Measurements from ENCODE around the gene DGKE. TPM values are rescaled to one million over a fixed set of nuclear protein-coding genes. Genes with fewer than 3 reads are reported as not detected.

Gene DGKE
- total RNA-seq = 8.2 to 9.4 TPM (median 8.6 TPM) in 3 replicates

DNA sequence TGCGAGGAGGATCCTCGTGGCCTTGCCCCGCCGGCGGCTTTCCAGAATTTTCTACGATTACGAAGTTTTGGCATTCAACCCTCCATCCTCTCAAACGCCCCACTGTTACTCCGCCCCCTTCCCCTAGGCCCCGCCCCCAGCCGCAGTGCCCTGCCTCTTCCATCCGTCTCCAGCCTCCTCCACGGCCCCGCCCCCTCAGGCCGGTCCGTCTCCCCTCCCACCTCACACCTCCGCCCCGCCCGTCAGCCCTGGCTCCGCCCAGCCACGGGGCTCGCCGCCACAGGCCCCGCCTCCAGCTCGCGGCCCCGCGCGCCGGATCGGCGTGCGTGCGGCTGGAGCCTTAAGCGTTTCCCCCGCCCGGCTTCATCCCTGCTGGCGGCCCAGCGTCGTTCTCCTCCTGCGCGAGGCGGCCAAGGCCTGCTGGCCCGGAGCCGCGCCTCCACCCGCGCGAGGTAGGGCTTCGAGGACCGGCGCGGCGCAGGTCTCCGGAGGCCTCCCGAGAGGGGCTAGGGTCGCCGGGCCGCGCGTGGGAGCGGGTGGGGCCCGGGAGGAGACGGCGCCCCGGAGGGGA lies at the start of gene DGKE, which contains the start of gene C17orf67:
DGKE (plus strand) TSS at position 343 of the 571 bp plus-strand sequence. CDS start 645 bp downstream, outside the sequence.
C17orf67 (minus strand) TSS at position 112 of the 571 bp plus-strand sequence. CDS start 18,110 bp downstream, outside the sequence.
- Mint-ChIP-seq H3K36me3 (peaks cover 6% of the 10 kb centered on the region), H3K27me3 (ENCODE audit: low read depth) (peaks cover 3% of the 10 kb centered on the region), H3K4me3 (peak within 1 kb of the TSS; percentile 84), H3K27ac (peak within 1 kb of the TSS; percentile 79), H3K4me1 (peaks cover 22% of the 10 kb centered on the region), H3K9me3 (no peaks in the 10 kb centered on the region)
- TF ChIP-seq, protein P1, sequence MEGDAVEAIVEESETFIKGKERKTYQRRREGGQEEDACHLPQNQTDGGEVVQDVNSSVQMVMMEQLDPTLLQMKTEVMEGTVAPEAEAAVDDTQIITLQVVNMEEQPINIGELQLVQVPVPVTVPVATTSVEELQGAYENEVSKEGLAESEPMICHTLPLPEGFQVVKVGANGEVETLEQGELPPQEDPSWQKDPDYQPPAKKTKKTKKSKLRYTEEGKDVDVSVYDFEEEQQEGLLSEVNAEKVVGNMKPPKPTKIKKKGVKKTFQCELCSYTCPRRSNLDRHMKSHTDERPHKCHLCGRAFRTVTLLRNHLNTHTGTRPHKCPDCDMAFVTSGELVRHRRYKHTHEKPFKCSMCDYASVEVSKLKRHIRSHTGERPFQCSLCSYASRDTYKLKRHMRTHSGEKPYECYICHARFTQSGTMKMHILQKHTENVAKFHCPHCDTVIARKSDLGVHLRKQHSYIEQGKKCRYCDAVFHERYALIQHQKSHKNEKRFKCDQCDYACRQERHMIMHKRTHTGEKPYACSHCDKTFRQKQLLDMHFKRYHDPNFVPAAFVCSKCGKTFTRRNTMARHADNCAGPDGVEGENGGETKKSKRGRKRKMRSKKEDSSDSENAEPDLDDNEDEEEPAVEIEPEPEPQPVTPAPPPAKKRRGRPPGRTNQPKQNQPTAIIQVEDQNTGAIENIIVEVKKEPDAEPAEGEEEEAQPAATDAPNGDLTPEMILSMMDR (IDR thresholded peaks at IDR 0.05; ENCODE audit: unreplicated experiment) = no peak
- DNase-seq (ENCODE audit: low spot score in 2 of 2, unreplicated experiment in 2 of 2) = peak; percentile 98

DNA sequence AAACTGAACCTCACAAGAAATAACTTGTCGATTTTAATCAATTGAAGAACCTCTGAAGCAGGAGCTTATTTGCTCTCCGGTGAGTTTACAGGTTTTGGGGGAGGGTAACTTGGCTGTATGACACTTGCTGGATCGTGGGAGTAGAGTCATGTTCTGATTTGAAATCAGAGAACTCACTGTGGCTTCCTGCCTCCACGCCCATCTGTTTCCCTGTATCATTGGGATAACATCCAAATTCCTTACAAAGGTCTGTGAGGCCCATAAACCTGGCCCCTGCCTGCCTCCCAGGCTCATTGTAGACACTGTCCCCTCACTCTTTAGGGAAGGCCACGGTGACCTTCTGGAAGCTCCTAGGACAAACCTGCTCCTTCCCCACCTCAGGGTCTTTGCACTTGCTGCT lies 48.5 kb upstream of the DGKE start:
- peaks cover 4% of the 10 kb centered on the region for H3K4me1 Mint-ChIP-seq
- peaks cover 43% of the 10 kb centered on the region for H3K27me3 Mint-ChIP-seq (ENCODE audit: low read depth)
- no peaks in the 10 kb centered on the region for H3K36me3 Mint-ChIP-seq
- DNase-seq (ENCODE audit: low spot score in 2 of 2, unreplicated experiment in 2 of 2) = no peak
- H3K4me3 Mint-ChIP-seq = no peak overlapping the region
- no peak overlapping the region for H3K27ac Mint-ChIP-seq
- TF ChIP-seq, protein P1 (IDR thresholded peaks at IDR 0.05; ENCODE audit: unreplicated experiment) = no peak
- H3K9me3 Mint-ChIP-seq = no peaks in the 10 kb centered on the region

DNA sequence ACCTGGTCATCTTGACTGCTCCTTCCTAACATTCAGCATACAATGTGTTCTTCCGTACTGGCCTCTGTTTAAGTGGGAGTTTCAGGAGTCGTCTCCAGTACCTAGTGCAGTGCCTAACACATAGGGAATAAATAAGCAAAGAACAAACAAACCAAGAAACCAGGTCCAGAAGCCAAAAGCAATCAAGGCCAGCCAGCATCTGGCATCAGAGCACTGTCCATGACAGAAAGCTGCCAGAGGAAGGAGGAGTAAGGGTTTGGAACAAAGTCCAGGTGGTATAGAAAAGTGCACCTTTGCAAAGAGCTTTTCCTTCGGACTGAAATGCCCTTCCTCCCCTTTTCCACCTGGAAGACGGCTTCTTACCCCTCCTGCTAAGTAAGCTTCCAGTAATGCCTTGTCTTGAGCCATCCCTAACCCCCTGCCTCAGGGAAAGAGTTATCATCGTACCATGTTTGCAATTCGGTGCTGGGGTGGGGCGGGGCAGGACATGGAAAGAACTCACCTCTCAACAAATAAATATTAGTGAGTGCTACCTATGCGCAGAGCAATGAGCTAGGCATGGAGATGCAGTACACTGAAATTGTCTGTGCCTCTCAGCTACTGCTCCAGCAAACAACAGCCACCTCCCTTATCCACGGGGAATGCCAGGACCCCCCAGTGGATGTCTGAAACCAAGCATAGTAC lies 47.8 kb upstream of the DGKE start:
- Mint-ChIP-seq H3K9me3 (no peaks in the 10 kb centered on the region), H3K4me3 (no peak overlapping the region), H3K27me3 (ENCODE audit: low read depth) (peaks cover 37% of the 10 kb centered on the region), H3K4me1 (peaks cover 4% of the 10 kb centered on the region), H3K36me3 (no peaks in the 10 kb centered on the region), H3K27ac (no peak overlapping the region)
- no peak for DNase-seq (ENCODE audit: low spot score in 2 of 2, unreplicated experiment in 2 of 2)
- TF ChIP-seq, protein P1 (IDR thresholded peaks at IDR 0.05; ENCODE audit: unreplicated experiment) = no peak

DNA sequence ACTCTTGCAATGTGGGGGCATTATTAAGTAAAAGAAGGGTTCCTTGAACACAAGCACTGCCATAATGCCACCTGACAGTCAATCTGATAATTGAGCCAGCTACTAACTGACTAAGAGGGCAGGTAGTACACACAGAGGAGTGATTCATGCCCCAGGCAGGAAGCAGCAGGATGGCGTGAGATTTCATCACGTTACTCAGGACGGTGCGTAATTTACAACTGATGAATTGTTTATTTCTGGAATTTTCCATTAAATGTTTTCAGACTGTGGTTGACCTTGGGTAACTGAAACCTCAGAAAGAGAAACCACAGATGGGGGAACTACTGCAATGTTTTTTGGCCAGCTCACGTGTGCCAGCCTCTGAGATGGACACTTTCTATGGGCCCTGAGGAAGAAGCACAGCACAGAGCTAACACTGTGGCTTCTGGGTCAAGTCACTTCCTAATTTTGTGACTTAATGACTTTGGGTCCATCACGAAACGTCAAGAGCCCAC lies 46.9 kb upstream of the DGKE start:
- H3K36me3 Mint-ChIP-seq = peaks cover under 1% of the 10 kb centered on the region
- no peak overlapping the region for H3K4me3 Mint-ChIP-seq
- H3K27me3 Mint-ChIP-seq (ENCODE audit: low read depth) = peaks cover 28% of the 10 kb centered on the region
- TF ChIP-seq, protein P1 (IDR thresholded peaks at IDR 0.05; ENCODE audit: unreplicated experiment) = no peak
- no peak overlapping the region for H3K27ac Mint-ChIP-seq
- no peak for DNase-seq (ENCODE audit: low spot score in 2 of 2, unreplicated experiment in 2 of 2)
- H3K4me1 Mint-ChIP-seq = peaks cover 4% of the 10 kb centered on the region
- H3K9me3 Mint-ChIP-seq = peaks cover 2% of the 10 kb centered on the region

DNA sequence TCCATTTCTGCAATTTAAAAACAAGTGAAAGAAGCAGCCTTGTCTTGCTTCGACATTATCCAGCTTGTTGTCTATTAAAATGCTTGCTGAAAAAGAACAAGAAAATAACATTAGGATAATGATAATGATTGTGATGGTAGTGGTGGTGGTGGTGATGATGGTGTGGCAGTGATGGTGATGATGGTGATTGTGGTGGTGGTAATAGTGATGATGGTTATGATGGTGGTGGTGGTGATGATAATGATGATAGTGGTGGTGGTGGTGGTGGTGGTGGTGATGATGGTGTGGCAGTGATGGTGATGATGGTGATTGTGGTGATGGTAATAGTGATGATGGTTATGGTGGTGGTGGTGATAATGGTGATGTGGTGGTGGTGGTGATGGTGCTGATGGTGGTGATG lies 41.7 kb upstream of the DGKE start:
- TF ChIP-seq, protein P1 (IDR thresholded peaks at IDR 0.05; ENCODE audit: unreplicated experiment) = no peak

More for the DNA sequence above, 41.7 kb upstream of the DGKE start:
- Mint-ChIP-seq H3K4me3 (no peak overlapping the region), H3K27ac (no peak overlapping the region), H3K36me3 (peaks cover 3% of the 10 kb centered on the region), H3K27me3 (ENCODE audit: low read depth) (peaks cover 11% of the 10 kb centered on the region), H3K4me1 (peaks cover 11% of the 10 kb centered on the region), H3K9me3 (peaks cover 7% of the 10 kb centered on the region)
- DNase-seq (ENCODE audit: low spot score in 2 of 2, unreplicated experiment in 2 of 2) = no peak
